EH (cell line): ENCODE data around the gene RCSD1.
"Not testable (repeated sequence)": the region's sequence is repeated elsewhere in the genome, so short reads cannot be mapped to it uniquely, and the experiment has no call there.

Experiments used
- DNase-seq: peaks from one replicate; pipeline ENCODE4 v3.0.0-alpha.2; 2015; ENCODE audit warnings: low read depth

RCSD1 gene

DNA sequence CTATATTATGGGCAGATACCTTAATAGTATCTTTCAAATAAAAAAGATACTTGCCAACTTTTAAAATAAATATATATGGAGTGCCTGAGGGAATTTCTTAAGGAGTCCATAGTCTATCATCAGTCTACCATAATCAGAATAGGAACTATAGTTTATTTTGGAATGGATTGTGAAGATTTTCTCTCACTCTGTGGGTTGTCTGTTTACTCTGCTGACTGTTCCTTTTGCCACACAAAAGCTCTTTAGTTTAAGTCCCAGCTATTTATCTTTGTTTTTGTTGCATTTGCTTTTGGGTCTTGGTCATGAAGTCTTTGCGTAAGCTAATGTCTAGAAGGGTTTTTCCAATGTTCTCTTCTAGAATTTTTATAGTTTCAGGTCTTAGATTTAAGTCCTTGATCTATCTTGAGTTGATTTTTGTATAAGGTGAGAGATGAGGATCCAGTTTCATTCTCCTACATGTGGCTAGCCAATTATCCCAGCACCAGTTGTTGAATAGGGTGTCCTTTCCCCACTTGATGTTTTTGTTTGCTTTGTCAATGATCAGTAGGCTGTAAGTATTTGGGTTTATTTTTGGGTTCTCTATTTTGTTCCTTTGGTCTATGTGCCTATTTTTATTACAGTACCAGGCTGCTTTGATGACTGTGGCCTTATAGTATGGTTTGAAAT lies 112.5 kb downstream of the RCSD1 start:
- not testable (repeated sequence) for DNase-seq

DNA sequence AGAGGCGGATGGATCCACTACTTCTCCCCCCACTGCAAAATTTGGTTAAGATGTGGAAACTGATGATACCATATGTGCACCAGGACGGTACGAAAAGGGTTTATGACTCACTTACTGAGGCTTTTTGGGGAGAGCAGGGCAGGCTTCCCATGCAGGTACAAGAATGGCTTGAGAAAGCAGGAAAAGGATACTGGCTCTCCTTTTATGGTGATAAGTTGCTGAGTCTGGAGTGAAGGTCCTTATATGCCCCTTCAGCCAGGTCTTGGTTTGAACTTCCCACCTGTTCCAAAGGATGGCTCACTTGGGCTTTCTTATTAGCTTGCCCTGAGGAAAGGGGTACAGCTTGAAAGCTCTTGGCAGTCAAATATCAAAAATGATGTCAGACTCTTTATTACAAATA lies 114.9 kb downstream of the RCSD1 start:
- DNase-seq = no peak

DNA sequence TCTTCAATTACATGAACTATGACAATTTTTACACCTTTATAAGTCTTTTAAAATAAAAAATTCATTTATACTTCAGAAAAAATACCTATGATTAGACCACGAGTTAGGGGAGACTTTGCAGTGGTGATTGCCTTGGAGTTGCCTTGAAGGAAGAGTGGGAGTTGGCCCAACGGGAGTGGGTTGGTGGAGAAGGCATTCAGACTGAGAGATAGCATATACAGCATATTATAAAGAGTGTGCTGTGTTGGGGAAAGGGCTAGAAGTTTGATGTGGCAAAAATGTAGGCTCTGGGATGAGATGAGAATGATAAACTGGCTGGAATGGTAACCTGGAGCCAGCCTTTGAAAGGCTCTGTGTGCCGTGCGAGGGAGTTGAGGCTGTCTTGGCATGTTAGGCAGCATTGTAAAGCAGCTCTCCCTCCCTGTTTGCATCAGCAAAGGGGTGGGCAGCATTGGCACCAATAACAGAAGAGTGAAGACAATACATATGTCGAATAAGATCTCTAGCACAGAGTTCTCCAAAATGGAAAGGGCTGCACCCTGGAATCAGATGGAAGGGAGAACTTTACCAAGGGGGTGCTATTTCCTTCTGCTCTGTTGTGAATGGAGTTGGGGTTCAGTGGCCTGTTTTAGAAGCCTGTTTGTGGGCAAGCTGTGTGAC lies 116.1 kb downstream of the RCSD1 start:
- DNase-seq = no peak

DNA sequence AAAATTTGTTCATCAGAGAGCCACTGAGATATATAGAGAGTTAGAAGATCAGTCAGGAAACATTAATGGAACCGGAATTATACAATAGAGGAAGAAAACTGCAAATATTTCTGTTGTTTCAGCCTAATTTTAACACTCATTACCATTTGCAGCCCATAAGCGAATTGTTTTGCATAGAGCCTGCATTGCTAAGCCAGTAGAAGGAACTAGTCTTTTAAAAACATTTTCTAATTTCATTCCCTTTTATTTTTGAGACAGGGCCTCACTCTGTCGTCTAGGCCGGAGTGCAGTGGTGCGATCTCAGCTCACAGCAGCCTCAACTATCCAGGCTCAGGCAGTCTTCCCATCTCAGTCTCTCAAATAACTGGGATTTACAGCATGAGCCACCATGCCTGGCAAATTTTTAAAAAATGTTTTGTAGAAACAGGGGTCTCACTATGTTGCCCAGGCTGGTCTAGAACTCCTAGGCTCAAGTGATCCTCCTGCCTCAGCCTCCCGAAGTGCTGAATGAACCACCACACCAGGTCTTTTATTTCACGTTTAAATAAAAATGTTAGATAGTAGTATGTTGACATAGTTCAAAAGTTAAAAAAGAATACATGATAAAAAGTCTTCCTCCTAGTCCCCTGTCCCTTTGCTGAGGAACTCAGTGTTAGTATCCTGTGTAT lies 117.1 kb downstream of the RCSD1 start:
- DNase-seq = no peak

DNA sequence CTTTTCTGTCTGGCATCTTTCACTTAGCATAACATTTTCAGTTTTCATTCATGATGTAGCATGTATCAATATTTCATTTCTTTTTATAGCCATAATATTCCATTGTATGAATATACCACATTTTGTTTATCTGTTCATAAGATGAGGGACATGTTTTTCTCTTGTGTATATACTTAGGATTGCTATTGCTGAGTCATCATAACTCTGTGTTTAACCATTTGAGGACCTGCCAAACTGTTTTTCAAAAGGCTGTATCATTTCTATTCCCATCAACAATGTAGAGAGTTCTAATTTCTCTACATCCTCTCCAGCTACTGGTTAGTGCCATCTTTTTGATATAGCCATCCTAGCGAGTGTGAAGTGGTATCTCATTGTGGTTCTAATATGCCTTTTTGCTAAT lies 118.0 kb downstream of the RCSD1 start:
- no peak for DNase-seq

DNA sequence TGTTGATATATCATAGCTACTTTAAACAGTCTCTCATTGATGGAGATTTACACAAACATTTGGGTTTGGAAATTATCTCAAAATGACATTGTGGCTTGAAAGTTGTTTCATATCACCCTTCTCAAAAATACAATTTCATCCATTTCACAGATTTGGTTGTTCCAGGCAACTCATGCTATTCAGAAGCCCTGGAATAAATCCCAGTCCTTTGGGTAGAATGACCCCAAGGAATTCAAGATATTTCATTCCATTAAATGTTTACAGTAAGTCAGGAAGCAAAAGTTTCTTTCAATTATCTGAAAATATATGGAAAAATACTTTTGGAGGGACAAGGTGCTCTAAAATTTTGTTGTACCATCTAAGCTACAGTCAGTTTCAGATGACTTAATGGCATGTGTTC lies 118.9 kb downstream of the RCSD1 start:
- DNase-seq = peak; percentile 67

DNA sequence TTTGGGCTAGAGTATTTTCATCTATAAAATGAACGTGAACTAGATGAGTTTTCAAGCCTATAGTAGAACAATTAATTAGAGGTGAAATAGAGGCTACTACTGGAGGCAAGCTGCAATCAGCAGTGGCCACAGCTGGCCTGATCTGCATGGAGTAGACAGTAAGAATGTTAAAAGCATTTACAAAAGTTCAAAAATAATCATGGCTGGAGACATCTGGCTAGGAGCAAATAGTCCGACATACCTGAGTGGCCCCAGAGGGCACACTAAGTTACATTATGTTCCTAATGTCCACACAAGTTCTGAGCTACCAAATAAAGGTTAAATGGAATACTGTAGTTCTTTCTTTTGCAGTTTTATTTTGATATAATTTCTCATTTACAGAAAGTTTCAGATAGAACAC lies 119.7 kb downstream of the RCSD1 start:
- no peak for DNase-seq

DNA sequence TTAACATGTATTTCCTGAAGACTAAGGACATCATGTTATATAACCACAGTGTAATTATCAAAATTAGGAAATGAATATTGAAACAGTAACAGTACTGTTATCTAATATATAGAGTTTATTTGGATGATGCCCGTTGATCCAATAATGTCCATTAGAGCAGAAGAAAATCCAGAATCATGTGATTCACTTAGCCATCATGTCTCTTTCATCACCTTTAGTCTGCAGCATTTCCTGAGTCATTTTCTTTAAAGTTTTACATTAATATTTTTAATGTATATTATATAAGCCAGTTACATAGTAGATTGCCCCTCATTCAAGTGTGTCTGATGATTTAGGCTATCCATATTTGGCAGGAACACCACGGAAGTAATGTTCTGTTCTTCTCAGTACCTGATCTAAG lies 120.6 kb downstream of the RCSD1 start:
- no peak for DNase-seq

DNA sequence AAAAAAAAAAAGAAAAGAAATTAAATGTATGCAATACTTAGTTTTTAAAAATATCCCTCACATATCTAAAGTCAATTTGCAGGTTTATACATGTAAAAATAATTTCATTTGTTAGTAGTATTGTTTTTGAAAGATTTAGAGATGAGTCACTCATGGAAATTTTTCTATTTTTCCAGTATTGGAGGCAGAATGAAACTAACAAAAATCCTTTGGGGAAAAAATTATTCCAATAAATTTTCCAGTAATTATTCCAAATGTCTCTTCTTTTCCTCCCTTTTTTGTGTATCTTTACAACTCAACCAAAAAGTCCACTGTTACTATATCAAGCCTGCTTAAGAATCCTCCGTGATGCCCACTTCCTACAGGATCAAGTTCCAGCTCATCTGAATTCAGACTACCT lies 121.6 kb downstream of the RCSD1 start:
- no peak for DNase-seq

DNA sequence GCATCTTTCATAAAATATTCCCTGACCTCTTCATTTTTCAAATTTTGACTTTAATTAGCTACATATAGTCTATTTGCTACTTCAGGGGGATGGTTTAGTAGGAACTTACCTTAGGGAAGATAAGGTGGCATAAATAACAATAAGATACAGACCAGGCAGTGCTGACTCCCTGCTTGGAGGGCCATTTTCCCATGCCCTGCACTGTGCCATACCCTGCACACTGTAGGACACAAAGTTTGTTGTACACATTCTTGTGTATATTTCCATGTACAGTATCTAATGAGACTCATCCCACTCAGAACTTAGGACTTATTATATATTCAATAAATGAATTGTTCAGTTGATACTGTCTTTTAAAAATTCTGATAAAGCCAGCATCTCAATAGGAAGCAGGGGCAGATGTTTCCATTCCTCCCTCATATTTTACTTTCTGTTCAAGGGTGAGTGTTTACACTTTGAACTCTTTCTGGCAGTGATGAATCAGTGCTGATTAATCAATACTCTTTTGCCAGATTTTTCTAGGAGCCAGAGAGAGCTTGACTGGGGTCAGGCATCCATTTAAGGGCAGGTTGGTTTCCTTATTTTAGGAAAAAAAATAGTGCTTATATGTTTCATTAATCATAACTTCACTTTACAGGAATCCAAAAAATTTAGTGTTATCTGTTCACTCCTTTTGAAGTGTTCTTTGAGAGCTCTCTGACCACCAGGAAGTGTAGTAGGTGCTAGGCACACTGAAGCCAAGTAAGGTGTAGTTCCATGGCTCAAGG lies 122.4 kb downstream of the RCSD1 start:
- DNase-seq = peak; percentile 15

DNA sequence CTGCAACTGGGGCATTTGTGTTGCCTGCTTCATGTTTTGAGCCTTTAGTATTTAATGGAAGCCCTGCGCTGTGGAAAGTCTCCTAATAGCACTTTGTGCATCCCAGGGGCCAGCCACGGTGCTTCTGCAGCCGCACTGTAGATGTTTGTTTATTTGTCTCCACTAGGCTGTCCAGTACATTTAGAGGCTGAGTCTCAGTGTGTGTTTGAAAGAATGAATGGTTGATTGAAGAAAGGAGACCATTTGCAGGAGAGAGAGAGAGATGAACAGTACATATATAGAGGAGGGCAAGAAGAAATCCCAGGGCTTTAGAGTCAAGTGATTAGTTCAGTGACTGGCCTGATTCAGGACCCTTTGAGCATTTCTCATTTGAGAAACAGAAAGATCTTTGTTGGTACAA lies 125.6 kb downstream of the RCSD1 start:
- DNase-seq = no peak
